K562 (cell line): Measurements from ENCODE around the gene ARHGDIB. TPM values are rescaled to one million over a fixed set of nuclear protein-coding genes. Genes with fewer than 3 reads are reported as not detected.

Source experiments
- ATAC-seq: fragments of 200-7000 bp; cut with Tn5 transposase; 3 replicates; pipeline ENCODE4 v1.9.1; 2020; ENCODE audit warnings: moderate library complexity
- BruUV-seq: library from RNA; stranded (reverse); fragments of 400-500 nt; replicated peaks from 2 replicates; lab custom pipeline; 2021; lab: Mats Ljungman, UMichigan
- CTCF ChIA-PET: fragments of 300-600 bp; formaldehyde crosslinking; extraction: SDS; loops from one replicate; lab custom pipeline; 2021; ENCODE audit warnings: low intra/inter-chr PET ratio; lab: Yijun Ruan, JAX
- POLR2A ChIA-PET: fragments of 300-600, 350-650 bp; sonication (Branson Sonifier 250); formaldehyde crosslinking; extraction: SDS; loops from one replicate; lab custom pipeline; 2021; ENCODE audit warnings: antibody characterized with exemption, inconsistent platforms; lab: Yijun Ruan, JAX
- DNase-seq, 4 experiments: peaks; one replicate each; pipeline versions ENCODE4 v3.0.0 to v3.0.0-alpha.2; 2011 to 2018; ENCODE audit warnings: low spot score in 3 of 4, mixed read lengths in 3 of 4; ENCODE audit errors: extremely low read depth in 1 of 4
- FAIRE-seq: peaks from 2 replicates; lab custom pipeline; 2011; peaks lifted over from hg19 to GRCh38; lab: Jason Lieb, UNC
- H2AFZ ChIP-seq: 2 replicates; pipeline ENCODE4 v1.6.0; 2011; ENCODE audit warnings: low read depth, low read length, control low read depth, inconsistent platforms
- H3K27ac ChIP-seq: fragments of 200-600 bp; 3 replicates; pipeline ENCODE4 v1.8.0; 2011; ENCODE audit warnings: low read depth, mild to moderate bottlenecking, control low read depth, inconsistent platforms, low read length, moderate library complexity, mixed read lengths; ENCODE audit errors: extremely low read depth
- H3K27me3 ChIP-seq, 2 experiments: fragments of 300-600 bp in 1 of 2; 2 replicates in 1 of 2; 3 replicates in 1 of 2; pipeline versions ENCODE4 v1.6.0 to v1.8.0; 2011; ENCODE audit warnings: inconsistent platforms in 2 of 2, low read length in 2 of 2, mild to moderate bottlenecking in 1 of 2, mixed read lengths in 1 of 2, moderate library complexity in 1 of 2; ENCODE audit not compliant: control insufficient read depth in 2 of 2, insufficient read depth in 2 of 2
- H3K36me3 ChIP-seq: fragments of 300-600 bp; 3 replicates; pipeline ENCODE4 v1.8.0; 2011; ENCODE audit warnings: mild to moderate bottlenecking, low read length, inconsistent platforms; ENCODE audit not compliant: control insufficient read depth, insufficient read depth
- H3K4me1 ChIP-seq, 2 experiments: fragments of 200-600 bp in 1 of 2; replicated peaks in 1 of 2; 2 replicates in 1 of 2; 3 replicates in 1 of 2; pipeline versions ENCODE4 v1.5.1 to v1.8.0; 2011; ENCODE audit warnings: inconsistent platforms in 2 of 2, low read length in 2 of 2, mild to moderate bottlenecking in 1 of 2, mixed read lengths in 1 of 2, moderate library complexity in 1 of 2; ENCODE audit not compliant: control insufficient read depth in 2 of 2, insufficient read depth in 2 of 2
- H3K4me2 ChIP-seq: 2 replicates; pipeline ENCODE4 v1.6.1; 2011; ENCODE audit warnings: low read length, control low read depth, inconsistent platforms, mixed read lengths; ENCODE audit not compliant: insufficient read depth
- H3K4me3 ChIP-seq: fragments of 200-600 bp; sonication (generic), shearing (Covaris generic); 2 replicates; pipeline ENCODE4 v1.5.1; 2016; ENCODE audit warnings: control low read depth, inconsistent platforms
- H3K79me2 ChIP-seq: fragments of 200-600 bp; 3 replicates; pipeline ENCODE4 v1.8.0; 2011; ENCODE audit warnings: low read length, inconsistent platforms; ENCODE audit not compliant: control insufficient read depth, insufficient read depth
- H3K9ac ChIP-seq, 2 experiments: 2 replicates each; pipeline versions ENCODE4 v1.6.0 to v1.6.1; 2011; ENCODE audit warnings: low read depth in 2 of 2, low read length in 2 of 2, control low read depth in 1 of 2, inconsistent platforms in 1 of 2, mild to moderate bottlenecking in 1 of 2, mixed read lengths in 1 of 2; ENCODE audit not compliant: insufficient read depth in 1 of 2
- H3K9me1 ChIP-seq: one replicate; pipeline ENCODE4 v1.6.0; 2011; ENCODE audit warnings: inconsistent platforms, mild to moderate bottlenecking, low read length, moderate library complexity; ENCODE audit not compliant: control insufficient read depth, insufficient read depth
- H3K9me3 ChIP-seq: replicated peaks from 2 replicates; pipeline ENCODE4 v1.5.1; 2011; ENCODE audit warnings: low read depth, low read length, inconsistent platforms; ENCODE audit not compliant: control insufficient read depth, insufficient read depth
- H4K20me1 ChIP-seq: replicated peaks from 2 replicates; pipeline ENCODE4 v1.6.1; 2011; ENCODE audit warnings: low read length, inconsistent platforms, mixed read lengths; ENCODE audit not compliant: control insufficient read depth, insufficient read depth
- ELF1 ChIP-seq: fragments of 200-800 bp; sonication (Bioruptor generic); IDR thresholded peaks from 2 replicates; pipeline ENCODE4 v1.6.1; 2016; ENCODE audit warnings: missing genetic modification characterization, missing compliant biosample characterization
- MGA ChIP-seq: fragments of 450-650 bp; IDR thresholded peaks from 2 replicates; pipeline ENCODE4 v1.6.1; 2016; ENCODE audit warnings: mild to moderate bottlenecking, moderate library complexity
- PCBP1 ChIP-seq: fragments of 200-400 bp; formaldehyde crosslinking; IDR thresholded peaks from 2 replicates; pipeline ENCODE4 v1.6.1; 2018; ENCODE audit warnings: mild to moderate bottlenecking, low read depth, low read length; ENCODE audit not compliant: poor library complexity, severe bottlenecking
- POLR2AphosphoS5 ChIP-seq: IDR thresholded peaks from 2 replicates; pipeline ENCODE4 v1.6.1; 2011; ENCODE audit warnings: mild to moderate bottlenecking, low read depth, low read length, moderate library complexity; ENCODE audit not compliant: control insufficient read depth, insufficient read depth
- RBM25 ChIP-seq: fragments of 200-400 bp; formaldehyde crosslinking; IDR thresholded peaks from 2 replicates; pipeline ENCODE4 v1.6.1; 2018; ENCODE audit warnings: low read length, low read depth, moderate library complexity; ENCODE audit not compliant: severe bottlenecking
- ZKSCAN1 ChIP-seq: fragments of 150-350 bp; IDR thresholded peaks from 2 replicates; pipeline ENCODE4 v1.6.1; 2016; ENCODE audit warnings: low read depth, low read length
- ZNF436 ChIP-seq: fragments of 250-450, 450-650 bp; sonication (Bioruptor Pico); formaldehyde crosslinking; IDR thresholded peaks from 2 replicates; pipeline ENCODE4 v1.7.0; 2020; ENCODE audit warnings: mild to moderate bottlenecking
- WGBS: fragments of 100-300 bp; shearing (Covaris generic); methylation state at CpG from one replicate; pipeline ENCODE4 v1.1.6; 2016; ENCODE audit warnings: low coverage, mixed read lengths; ENCODE audit not compliant: insufficient coverage; ENCODE audit errors: missing lambda C conversion rate; 5-methylcytosine and 5-hydroxymethylcytosine counted together
- in situ Hi-C: fragments of 300-500 bp; cut with MboI; formaldehyde crosslinking; loops from 4 replicates; pipeline ENCODE4 v1.15.0; 2018; ENCODE audit warnings: inconsistent platforms, mixed read lengths
- intact Hi-C: fragments of 100-400 bp; cut with micrococcal nuclease; formaldehyde crosslinking; loops from 2 replicates; pipeline ENCODE4 v1.14.2; 2022
- polyA plus RNA-seq, 8 experiments: library from polyadenylated mRNA; depleted of rRNA in 4 of 8; stranded (reverse) in 5 of 8; unstranded in 3 of 8; fragments of >200 nt; fragmentation: Nextera tagmentation in 2 of 8; fragmentation: Illumina TruSeq in 1 of 8; extraction: Ambion mirVana in 2 of 8; extraction: Trizol in 1 of 8; gene quantifications; 2 replicates each; pipeline versions ENCODE4 v1.2.1 to v1.2.3, GENCODE V29; 2011 to 2014; ENCODE audit warnings: inconsistent platforms in 1 of 8, missing spikeins in 1 of 8
- total RNA-seq, 7 experiments: library from RNA; depleted of rRNA in 6 of 7; stranded (reverse); fragments of >200 nt in 6 of 7; fragmentation: Illumina TruSeq in 2 of 7; extraction: Trizol in 2 of 7; gene quantifications; 2 replicates each; pipeline versions ENCODE4 v1.2.1 to v1.2.3, GENCODE V29; 2011 to 2021; ENCODE audit warnings: low replicate concordance in 1 of 7

ARHGDIB gene
- total and polyA plus RNA-seq, 9 of the 15 experiments (the other 6 are each of a cell fraction or from before 2014, with no cell fraction given), result 9.5 to 204 (median 116) TPM

DNA sequence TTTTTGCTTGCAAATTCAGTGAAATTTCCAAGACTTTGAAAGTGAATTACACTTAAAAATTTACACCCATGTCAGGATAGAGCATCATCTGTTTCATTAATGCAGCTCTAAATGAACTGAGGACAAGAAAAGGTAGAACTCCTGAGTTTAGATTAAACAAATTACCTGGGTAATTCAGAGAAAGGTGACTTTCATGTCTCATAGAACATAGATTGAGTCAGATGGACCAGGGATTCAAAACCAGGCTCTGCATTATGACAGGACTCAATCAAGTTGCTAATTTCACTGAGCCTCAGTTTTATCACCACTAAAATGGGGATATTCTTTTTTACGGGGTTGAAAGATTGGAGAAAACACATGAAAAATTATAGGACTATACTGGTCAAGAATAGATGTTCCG, 4.5 kb downstream of the ARHGDIB start:
- POLR2A ChIA-PET, result interaction anchor here (0.7 kb wide), 2 partner anchors 9 to 11 kb away, joined by 3 read pairs; no protein-coding TSS in a partner anchor
- WGBS, result 44% methylated on average over 2 of the region's 2 CpGs
- Histone ChIP-seq H3K79me2 (no peaks in the 10 kb centered on the region), H3K4me2 (no peak overlapping the region), H3K4me3 (no peak overlapping the region), H3K36me3 (no peaks in the 10 kb centered on the region), H3K9ac (no peak overlapping the region), H3K9me3 (no peaks in the 10 kb centered on the region), H3K27me3 (no peaks in the 10 kb centered on the region), H3K27ac (no peak overlapping the region), H3K4me1 (no peaks in the 10 kb centered on the region; a peak in 2 of 5 replicates)
- no TSS peak for BruUV-seq
- intact Hi-C loops (no loop called here), in situ Hi-C loops (loop anchor here (25.0 kb wide), 1 partner anchor 745 kb away; no protein-coding TSS in a partner anchor)
- no peak for DNase-seq
- FAIRE-seq, result no peak
- ATAC-seq, result no peak
- TF ChIP-seq ELF1 (tag) (no peak), ZNF436 (no peak), RBM25 (peak; percentile 29), MGA (no peak), PCBP1 (no peak), POLR2AphosphoS5 (no peak), ZKSCAN1 (no peak)
- TF ChIP-seq, all 486 proteins: peak for 1
- Histone ChIP-seq H3K9me1 (no peaks in the 10 kb centered on the region), H2AFZ (no peak overlapping the region), H4K20me1 (no peaks in the 10 kb centered on the region)
- CTCF ChIA-PET, result no interaction called here
